ENCODE results near the gene CREB3L1.

The CREB3L1 gene

DNA sequence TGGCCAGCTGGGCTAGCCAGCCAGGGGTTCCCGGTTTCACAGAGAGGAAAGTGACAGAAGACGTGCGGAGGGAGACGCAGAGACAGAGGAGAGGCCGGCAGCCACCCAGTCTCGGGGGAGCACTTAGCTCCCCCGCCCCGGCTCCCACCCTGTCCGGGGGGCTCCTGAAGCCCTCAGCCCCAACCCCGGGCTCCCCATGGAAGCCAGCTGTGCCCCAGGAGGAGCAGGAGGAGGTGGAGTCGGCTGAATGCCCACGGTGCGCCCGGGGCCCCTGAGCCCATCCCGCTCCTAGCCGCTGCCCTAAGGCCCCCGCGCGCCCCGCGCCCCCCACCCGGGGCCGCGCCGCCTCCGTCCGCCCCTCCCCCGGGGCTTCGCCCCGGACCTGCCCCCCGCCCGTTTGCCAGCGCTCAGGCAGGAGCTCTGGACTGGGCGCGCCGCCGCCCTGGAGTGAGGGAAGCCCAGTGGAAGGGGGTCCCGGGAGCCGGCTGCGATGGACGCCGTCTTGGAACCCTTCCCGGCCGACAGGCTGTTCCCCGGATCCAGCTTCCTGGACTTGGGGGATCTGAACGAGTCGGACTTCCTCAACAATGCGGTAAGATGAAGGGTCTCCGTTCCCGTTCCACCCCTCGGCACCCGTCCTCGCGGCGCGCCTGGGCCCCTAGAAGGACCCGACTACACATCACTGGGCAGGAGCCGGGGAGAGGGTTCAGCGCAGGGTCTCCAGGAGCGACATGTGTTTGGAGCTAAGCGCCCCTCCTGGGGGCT lies at the start of gene CREB3L1:
TSS of gene CREB3L1 (plus strand) at position 41 of the 765 bp plus-strand sequence. CDS start at position 491, 450 bp downstream.
- no peak for DNase-seq

- DNase-seq = no peak
These were observed 48.2 kb upstream of the CREB3L1 start for GRCh38 chr11:46229230-46229629.

DNA sequence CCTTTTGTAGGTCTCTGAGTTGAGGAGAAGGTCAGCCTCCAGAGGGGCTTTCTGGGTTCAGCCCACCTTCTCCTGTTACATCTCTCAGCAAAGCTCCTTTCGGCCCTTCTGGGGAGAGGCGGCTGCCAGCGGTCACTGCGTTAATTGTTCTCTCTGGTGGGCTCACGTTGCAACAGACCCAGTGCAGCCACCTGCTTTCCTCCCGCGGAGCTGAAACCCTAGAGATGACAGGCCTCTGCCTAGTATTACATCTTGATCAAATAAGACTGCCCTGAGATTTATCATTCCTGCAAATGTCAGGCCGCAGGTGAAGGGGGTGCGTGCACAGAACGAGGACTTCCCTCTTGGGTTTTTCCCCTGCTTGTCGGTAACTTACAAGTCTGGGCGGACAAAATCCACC lies 43.2 kb upstream of the CREB3L1 start:
- DNase-seq = no peak

DNA sequence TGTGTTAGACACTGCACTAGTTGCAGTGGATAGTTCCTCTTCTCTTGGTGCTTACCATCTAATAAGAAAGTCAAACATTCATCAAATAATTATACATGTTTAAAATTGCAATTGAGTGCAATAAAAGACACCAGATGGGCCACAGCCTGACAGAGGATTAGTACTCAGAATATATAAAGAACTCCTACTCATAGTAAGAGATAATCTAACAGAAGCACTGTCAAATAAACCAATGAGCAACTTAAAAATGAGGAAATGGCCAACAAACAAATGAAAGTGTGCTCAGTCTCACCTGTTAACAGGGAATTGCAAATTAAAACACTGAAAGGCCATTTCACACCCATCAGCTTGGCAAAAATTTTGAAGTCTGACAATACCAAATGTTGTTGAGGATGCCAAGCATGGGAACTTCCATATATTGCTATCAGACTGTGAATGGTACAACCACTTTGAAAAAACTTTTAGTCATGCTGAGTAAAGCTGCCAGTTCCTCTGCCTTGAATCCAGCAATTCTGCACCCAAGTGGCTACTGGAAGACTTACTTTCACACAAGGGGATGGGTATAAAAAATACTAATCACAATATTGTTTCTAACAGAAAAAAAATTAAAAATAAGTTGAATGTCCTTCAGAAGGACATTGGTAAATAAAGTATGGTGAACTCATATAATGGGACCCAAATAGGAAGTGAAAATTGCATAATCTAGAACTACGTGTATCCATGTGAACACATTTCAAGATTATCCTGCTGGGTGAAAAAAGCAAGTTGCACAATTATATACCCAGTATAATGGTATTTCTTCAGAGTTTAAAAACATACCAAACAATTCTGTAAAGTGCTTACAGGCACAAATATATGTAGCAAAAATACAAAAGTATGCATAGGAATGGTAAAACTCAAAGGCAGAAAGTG lies 41.4 kb upstream of the CREB3L1 start:
- no peak for DNase-seq

GRCh38 chr11:46236918-46237247 lies 40.6 kb upstream of the CREB3L1 start:
- DNase-seq = no peak

DNA sequence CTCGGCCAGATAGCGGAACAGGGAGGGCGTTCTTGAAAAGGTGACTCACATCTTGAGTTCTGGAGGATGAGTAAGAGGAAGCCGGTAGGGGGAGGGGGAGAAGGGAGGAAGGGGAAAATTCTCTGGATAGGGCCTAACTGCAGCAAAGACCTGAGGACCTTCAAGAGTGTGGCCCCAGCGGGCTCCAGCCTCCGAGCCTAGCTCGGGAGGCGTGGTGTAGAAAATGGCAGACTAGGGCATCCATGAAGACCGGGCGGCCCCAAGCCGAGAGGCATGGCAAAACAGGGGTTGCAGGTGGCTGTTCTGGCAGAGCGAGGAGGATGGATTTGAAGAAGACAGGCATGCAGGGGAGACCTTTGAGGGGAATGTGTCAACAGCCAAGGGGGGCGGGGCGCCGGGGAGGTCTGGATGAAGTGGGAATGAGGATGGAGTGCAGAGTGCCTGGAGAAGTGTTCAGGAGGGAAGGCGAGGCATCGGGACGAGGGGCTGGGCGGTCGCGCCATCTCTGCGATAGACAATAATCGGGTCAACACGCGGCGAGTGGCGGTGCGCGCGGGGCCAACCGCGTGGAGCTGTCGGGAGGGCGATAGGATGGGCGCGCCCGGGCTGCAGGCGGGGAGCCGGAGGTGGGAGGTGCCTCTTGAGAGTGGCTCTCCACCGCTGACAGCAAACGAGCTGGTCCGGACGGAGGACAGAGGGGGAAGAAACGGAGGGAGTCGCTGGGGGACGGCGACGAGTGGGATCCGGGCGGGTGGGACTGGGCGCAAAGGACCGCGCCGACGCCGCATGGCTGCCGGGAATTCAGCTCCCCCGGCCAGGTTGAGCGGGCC lies 40.0 kb upstream of the CREB3L1 start:
- peak; percentile 41 for DNase-seq

DNA sequence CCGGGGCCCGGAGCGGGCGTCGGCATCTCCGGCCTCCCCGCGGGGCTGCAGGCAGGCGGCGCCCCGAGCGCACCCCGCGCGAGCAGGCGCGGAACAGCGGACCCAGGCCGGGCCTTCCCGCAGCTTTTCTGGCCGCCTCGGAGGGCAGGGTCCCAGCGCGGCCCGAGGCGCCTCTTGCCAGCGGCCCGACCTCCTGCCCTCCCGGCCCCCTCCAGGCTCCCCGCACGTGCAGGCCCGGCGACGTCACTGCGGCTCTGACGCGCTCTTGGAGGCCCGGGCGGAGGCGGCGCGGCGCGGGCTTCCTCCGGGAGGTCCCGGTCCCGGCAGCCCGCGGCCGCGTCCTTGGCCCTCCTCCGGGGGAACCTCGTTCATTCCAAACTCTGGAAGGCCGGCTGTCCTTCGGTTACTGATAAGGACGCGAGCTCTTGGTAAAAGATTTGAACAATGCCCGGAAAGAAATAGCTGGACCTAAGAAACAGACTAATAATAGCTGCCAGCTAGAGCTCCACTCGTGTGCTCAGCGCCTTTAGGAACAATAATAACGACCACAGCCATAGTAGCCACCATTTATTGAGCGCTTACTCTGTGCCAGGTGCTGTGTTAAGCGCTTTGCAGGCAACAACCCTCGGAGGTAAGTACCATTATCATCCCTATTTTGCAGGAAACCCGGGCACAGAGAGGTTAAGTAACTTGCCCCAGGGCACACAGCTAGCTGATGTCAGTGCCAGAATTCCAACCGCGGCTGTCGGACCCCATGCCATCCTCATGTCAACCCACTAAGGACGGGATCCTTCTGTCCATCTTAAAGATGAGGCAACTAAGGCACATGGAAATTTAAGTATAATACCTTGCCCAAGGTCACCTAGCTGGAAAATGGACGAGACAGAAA lies 39.1 kb upstream of the CREB3L1 start:
- peak; percentile 59 for DNase-seq

- DNase-seq = peak; percentile 88
These were observed 38.3 kb upstream of the CREB3L1 start for GRCh38 chr11:46238967-46239800.

DNA sequence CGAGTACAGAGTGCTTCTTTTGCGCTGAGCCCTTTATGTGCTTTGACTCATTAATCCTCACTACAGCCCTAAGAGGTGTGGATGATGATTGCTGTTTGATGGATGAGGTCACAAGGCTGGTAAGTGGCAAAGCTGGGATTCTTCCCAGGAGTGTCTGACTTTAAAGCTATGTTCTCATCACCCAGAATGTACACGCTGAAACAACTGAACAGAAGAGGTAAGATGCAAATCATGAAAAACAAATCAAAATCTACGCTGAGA lies 37.7 kb upstream of the CREB3L1 start:
- DNase-seq = no peak

DNA sequence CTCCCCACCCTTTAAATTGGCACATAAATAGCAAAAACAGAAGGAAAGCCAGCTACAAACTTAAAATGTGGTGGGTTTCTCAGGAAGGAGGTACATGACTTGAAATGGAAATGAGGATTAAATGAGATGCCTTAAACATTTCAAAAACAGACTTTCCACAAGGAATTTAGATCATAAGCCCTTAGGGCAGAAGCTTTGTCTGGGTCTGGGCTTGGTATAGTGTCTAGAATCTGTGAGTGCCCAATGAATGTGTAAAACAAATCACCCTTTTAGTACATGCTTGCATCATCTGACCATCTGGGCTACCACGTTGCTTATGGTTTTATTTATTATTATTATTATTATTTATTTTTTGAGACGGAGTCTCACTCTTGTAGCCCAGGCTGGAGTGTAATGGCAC lies 37.1 kb upstream of the CREB3L1 start:
- no peak for DNase-seq

- DNase-seq = no peak
These were observed 36.6 kb upstream of the CREB3L1 start for GRCh38 chr11:46240861-46241260.

DNA sequence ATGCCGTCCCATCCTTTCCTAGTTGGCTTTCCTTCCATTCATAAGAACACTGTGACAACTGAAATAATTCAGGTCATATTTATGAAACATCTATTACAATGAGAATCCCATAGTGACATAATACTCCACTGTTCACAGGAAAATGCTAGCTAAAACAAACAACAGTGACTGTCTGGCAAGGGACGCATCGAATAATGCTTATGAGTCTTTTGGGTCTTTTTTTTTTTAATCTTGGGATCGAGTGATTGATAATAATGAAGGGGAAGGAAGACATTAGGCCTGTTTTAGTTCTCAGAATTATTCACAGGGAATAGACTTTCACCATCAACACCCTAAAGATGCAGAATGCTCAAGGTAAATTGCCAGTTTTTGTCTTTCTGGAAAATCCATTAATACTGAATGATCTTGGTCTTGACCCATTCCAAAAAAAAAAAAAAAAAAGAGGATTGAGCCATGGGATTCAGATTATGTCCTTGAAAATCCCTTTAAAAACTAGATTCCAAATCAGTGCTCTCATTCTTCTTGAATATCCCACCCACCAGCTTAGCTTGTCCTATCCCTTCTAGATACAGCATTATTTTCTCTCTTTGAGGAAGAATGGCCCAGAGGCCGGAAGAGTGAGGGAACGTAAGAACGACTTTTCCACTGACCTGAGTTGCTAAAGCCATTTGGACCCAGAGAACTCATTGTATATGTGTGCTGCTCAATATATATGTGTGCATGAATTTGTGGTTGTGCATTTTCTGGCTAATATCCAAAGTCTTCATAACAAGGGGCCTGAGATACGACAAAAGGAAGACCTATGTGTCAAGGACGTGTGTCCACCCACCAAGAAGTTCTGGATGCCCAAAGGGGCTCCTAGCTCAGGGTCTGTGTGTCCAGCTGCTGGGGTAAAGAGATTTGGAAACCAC lies 35.2 kb upstream of the CREB3L1 start:
- no peak for DNase-seq

GRCh38 chr11:46242952-46243795 lies 34.3 kb upstream of the CREB3L1 start:
- DNase-seq = peak; percentile 93

GRCh38 chr11:46243796-46244109 lies 33.7 kb upstream of the CREB3L1 start:
- no peak for DNase-seq

GRCh38 chr11:46246521-46246920 lies 30.9 kb upstream of the CREB3L1 start:
- DNase-seq = no peak

GRCh38 chr11:46247090-46247489 lies 30.4 kb upstream of the CREB3L1 start:
- DNase-seq = no peak

DNA sequence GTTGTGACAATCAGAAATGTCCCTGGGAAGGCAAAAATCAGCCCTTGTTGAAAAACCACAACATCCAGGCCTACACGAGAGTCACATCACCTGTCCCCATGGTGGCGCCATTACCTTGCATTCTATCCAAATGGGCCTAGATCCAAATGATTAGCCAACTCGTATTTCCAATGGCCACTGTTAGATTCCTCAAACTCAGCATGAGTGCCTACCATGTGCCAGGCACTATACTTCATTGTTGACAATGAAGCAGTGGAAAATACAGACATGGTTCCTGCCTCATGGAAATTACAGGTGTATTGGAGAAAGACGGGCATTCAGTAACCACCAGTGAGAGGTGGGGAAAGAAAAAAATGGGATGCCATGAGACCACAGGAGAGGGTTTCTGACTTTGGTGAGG lies 29.8 kb upstream of the CREB3L1 start:
- DNase-seq = no peak

DNA sequence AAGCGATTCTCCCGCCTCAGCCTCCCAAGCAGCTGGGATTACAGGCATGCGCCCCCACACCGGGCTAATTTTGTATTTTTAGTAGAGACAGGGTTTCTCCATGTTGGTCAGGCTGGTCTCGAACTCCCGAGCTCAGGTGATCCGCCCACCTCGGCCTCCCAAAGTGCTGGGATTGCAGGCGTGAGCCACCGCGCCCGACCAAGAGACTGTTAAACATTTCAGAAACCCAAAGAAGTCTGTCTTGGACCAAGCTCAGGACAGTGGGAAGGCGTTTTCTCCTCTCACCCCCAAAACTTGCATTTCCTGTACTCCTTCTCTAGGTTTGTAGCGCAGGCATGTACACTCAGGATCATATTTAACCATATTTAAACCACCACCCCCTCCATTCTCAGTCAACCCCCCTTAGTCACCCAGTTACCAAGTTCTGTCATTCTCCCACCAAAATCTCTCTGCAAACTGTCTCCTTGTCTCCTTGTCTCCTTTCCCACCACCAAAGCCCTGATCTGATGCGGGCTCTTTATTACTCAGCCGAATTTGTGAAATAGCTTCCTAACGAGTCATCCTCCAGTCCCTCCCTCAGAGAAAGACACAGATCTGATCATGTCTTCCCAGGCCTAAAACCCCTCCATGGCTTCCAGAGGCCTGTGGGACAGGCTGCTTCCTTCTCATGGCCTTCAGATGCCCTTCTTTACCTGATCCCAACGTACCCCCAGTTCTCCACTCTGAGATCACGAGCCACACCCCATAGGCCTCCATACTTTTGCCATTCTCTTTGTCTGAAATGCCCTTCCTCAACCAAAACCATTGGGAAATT lies 29.0 kb upstream of the CREB3L1 start:
- no peak for DNase-seq
